GM12878 (cell line): Measurements from ENCODE around the gene NSUN2. TPM values are rescaled to one million over a fixed set of nuclear protein-coding genes. Genes with fewer than 3 reads are reported as not detected.

Experiments used
- ATAC-seq: fragments of 200-7000 bp; cut with Tn5 transposase; 3 replicates; pipeline ENCODE4 v1.9.1; 2020; ENCODE audit warnings: mild to moderate bottlenecking, moderate library complexity
- BruUV-seq: library from RNA; stranded (reverse); fragments of 400-500 nt; replicated peaks from 2 replicates; lab custom pipeline; 2021; lab: Mats Ljungman, UMichigan
- CTCF ChIA-PET: fragments of 300-600 bp; sonication (Branson Sonifier 250); formaldehyde crosslinking; extraction: SDS; loops from one replicate; lab custom pipeline; 2021; ENCODE audit warnings: inconsistent platforms; lab: Yijun Ruan, JAX
- POLR2A ChIA-PET: fragments of 350-600 bp; formaldehyde crosslinking; extraction: SDS; loops from one replicate; lab custom pipeline; 2021; ENCODE audit warnings: inconsistent platforms; lab: Charles Lee
- RAD21 ChIA-PET: fragments of 300-600 bp; sonication (Branson Sonifier 250); formaldehyde crosslinking; loops from one replicate; lab custom pipeline; 2023; ENCODE audit warnings: antibody characterized with exemption; ENCODE audit not compliant: unreplicated experiment; lab: Charles Lee
- SMC1A ChIA-PET: fragments of 300-600 bp; sonication (Branson Sonifier 250); formaldehyde crosslinking; loops from one replicate; lab custom pipeline; 2023; ENCODE audit not compliant: unreplicated experiment, uncharacterized antibody; lab: Charles Lee
- DNase-seq: peaks from one replicate; pipeline ENCODE4 v3.0.0-alpha.2; 2011; ENCODE audit warnings: low read depth, low spot score
- FAIRE-seq: peaks from 3 replicates; lab custom pipeline; 2011; peaks lifted over from hg19 to GRCh38; lab: Jason Lieb, UNC
- H2AFZ ChIP-seq: 2 replicates; pipeline ENCODE4 v1.6.0; 2011; ENCODE audit warnings: low read depth, low read length, control low read depth; ENCODE audit not compliant: control insufficient read depth
- H3K27ac ChIP-seq: 2 replicates; pipeline ENCODE4 v1.5.1; 2011; ENCODE audit warnings: control low read depth; ENCODE audit not compliant: control insufficient read depth, insufficient read depth
- H3K27me3 ChIP-seq, 2 experiments: replicated peaks in 1 of 2; 2 replicates each; pipeline versions ENCODE4 v1.6.0 to v1.6.1; 2011; ENCODE audit warnings: low read length in 1 of 2; ENCODE audit not compliant: control insufficient read depth in 2 of 2, insufficient read depth in 2 of 2
- H3K36me3 ChIP-seq, 2 experiments: 2 replicates each; pipeline ENCODE4 v1.5.1; 2011; ENCODE audit warnings: low read length in 1 of 2; ENCODE audit not compliant: control insufficient read depth in 2 of 2, insufficient read depth in 2 of 2
- H3K4me1 ChIP-seq: 2 replicates; pipeline ENCODE4 v1.6.1; 2011; ENCODE audit warnings: mild to moderate bottlenecking, low read length, moderate library complexity, mixed read lengths; ENCODE audit not compliant: control insufficient read depth, insufficient read depth
- H3K4me2 ChIP-seq: 2 replicates; pipeline ENCODE4 v1.6.0; 2011; ENCODE audit warnings: control low read depth; ENCODE audit not compliant: control insufficient read depth, insufficient read depth
- H3K4me3 ChIP-seq: fragments of 200-600 bp; sonication (generic); 2 replicates; pipeline ENCODE4 v1.5.1; 2016
- H3K79me2 ChIP-seq: 2 replicates; pipeline ENCODE4 v1.6.0; 2011; ENCODE audit warnings: low read length; ENCODE audit not compliant: control insufficient read depth, insufficient read depth
- H3K9ac ChIP-seq: 2 replicates; pipeline ENCODE4 v1.8.0; 2011; ENCODE audit warnings: low read length, control low read depth, mixed read lengths; ENCODE audit not compliant: control insufficient read depth, insufficient read depth
- H3K9me3 ChIP-seq: replicated peaks from 3 replicates; pipeline ENCODE4 v1.5.1; 2011; ENCODE audit warnings: mild to moderate bottlenecking, low read length; ENCODE audit not compliant: control insufficient read depth, insufficient read depth
- H4K20me1 ChIP-seq: 2 replicates; pipeline ENCODE4 v1.6.0; 2011; ENCODE audit not compliant: control insufficient read depth, insufficient read depth
- ATF7 ChIP-seq: fragments of 450-650 bp; IDR thresholded peaks from 2 replicates; pipeline ENCODE4 v1.6.1; 2016; ENCODE audit warnings: low read depth, mild to moderate bottlenecking
- BHLHE40 ChIP-seq, 2 experiments: fragments of 450-650 bp in 1 of 2; IDR thresholded peaks; 2 replicates each; pipeline ENCODE4 v1.6.1; 2011 to 2017; ENCODE audit warnings: low read depth in 2 of 2, borderline replicate concordance in 1 of 2, improper control_type of control experiment in 1 of 2, low read length in 1 of 2, mild to moderate bottlenecking in 1 of 2
- CHD1 ChIP-seq: IDR thresholded peaks from 2 replicates; pipeline ENCODE4 v1.6.1; 2012; ENCODE audit warnings: low read depth, low read length, improper control_type of control experiment
- CHD4 ChIP-seq: fragments of 200-600 bp; sonication (generic); IDR thresholded peaks from 2 replicates; pipeline ENCODE4 v1.6.1; 2016; ENCODE audit warnings: mild to moderate bottlenecking
- E4F1 ChIP-seq: fragments of 450-650 bp; IDR thresholded peaks from 2 replicates; pipeline ENCODE4 v1.6.1; 2018; ENCODE audit warnings: borderline replicate concordance, mild to moderate bottlenecking; ENCODE audit not compliant: partially characterized antibody
- EZH2 ChIP-seq: IDR thresholded peaks from 2 replicates; pipeline ENCODE4 v1.6.1; 2012; ENCODE audit warnings: low read depth, mild to moderate bottlenecking, control low read depth, inconsistent platforms, low read length, borderline replicate concordance; ENCODE audit not compliant: control insufficient read depth
- KDM1A ChIP-seq: fragments of 200-600 bp; sonication (generic); IDR thresholded peaks from 2 replicates; pipeline ENCODE4 v1.6.1; 2016; ENCODE audit warnings: borderline replicate concordance
- SMAD1 ChIP-seq: fragments of 450-650 bp; IDR thresholded peaks from 2 replicates; pipeline ENCODE4 v1.6.1; 2018; ENCODE audit warnings: mild to moderate bottlenecking, low read depth; ENCODE audit not compliant: partially characterized antibody
- SMAD5 ChIP-seq: IDR thresholded peaks from 2 replicates; pipeline ENCODE4 v1.6.1; 2016; ENCODE audit warnings: antibody characterized with exemption, low read depth
- TCF3 ChIP-seq: IDR thresholded peaks from 2 replicates; pipeline ENCODE4 v1.6.1; 2012; ENCODE audit warnings: low read depth, mild to moderate bottlenecking, low read length, borderline replicate concordance; ENCODE audit not compliant: insufficient read depth
- WGBS: methylation state at CpG from one replicate; pipeline ENCODE4 v1.1.6; 2016; ENCODE audit warnings: low lambda C conversion rate; ENCODE audit not compliant: insufficient replicate concordance, insufficient coverage; ENCODE audit errors: missing lambda C conversion rate; 5-methylcytosine and 5-hydroxymethylcytosine counted together
- in situ Hi-C: fragments of 300-500 bp; cut with MboI; formaldehyde crosslinking; loops from 9 replicates; pipeline ENCODE4 v1.14.3; 2018; ENCODE audit warnings: mixed read lengths
- intact Hi-C: fragments of 100-400 bp; cut with micrococcal nuclease; formaldehyde crosslinking; loops from one replicate; pipeline ENCODE4 v1.14.2; 2022; ENCODE audit not compliant: unreplicated experiment
- polyA plus RNA-seq, 11 experiments: library from polyadenylated mRNA; depleted of rRNA in 4 of 11; unstranded in 6 of 11; stranded (reverse) in 5 of 11; fragments of >200 nt; fragmentation: Nextera tagmentation in 4 of 11; fragmentation: Illumina TruSeq in 1 of 11; extraction: Ambion mirVana in 4 of 11; extraction: Trizol in 1 of 11; gene quantifications; 1 replicate in 1 of 11; 2 replicates in 10 of 11; pipeline versions ENCODE4 v1.2.1 to v1.2.3, GENCODE V29; 2011 to 2016; ENCODE audit warnings: inconsistent platforms in 2 of 11, missing spikeins in 2 of 11, low read depth in 1 of 11
- total RNA-seq, 4 experiments: library from RNA; depleted of rRNA in 3 of 4; stranded (reverse); fragments of >200 nt in 3 of 4; fragmentation: Illumina TruSeq in 1 of 4; extraction: Trizol in 1 of 4; gene quantifications; 2 replicates each; pipeline versions ENCODE4 v1.2.1 to v1.2.3, GENCODE V29; 2013 to 2021
- TF ChIP-seq, protein P1 (sequence below): fragments of 450-650 bp; IDR thresholded peaks from 2 replicates; pipeline ENCODE4 v1.6.1; 2016; ENCODE audit warnings: mild to moderate bottlenecking, moderate library complexity, borderline replicate concordance

Gene NSUN2
- total and polyA plus RNA-seq, 10 of the 15 experiments (the other 5 are each of a cell fraction or from before 2014, with no cell fraction given): 8.0 to 112 (median 91.1) TPM

DNA sequence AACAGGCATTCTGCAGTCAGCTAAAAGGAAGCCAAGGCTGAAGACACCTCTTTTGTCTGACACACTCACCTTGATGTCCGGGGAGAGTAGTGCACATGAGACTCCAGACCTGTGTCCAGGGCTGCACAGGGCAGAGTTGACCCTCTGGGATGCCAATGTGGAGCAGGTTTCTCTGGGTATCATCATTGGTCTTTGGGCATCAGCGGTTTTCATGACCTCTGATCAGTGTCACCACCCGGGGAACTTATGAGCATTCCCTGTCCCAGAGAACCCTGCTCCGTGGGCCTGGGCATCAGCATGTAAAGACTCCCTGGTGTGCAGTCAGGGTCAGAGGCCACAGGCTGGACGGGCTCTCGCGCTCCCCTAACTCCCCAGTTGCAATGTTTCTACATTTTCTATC, 80.2 kb downstream of the NSUN2 start:
- no TSS peak for BruUV-seq
- DNase-seq: no peak
- Histone ChIP-seq H4K20me1 (no peaks in the 10 kb centered on the region), H3K9ac (no peak overlapping the region), H3K36me3 (no peaks in the 10 kb centered on the region), H3K27me3 (peaks cover 0 to 2% of the 10 kb centered on the region in 2 experiments; a peak in 2 of 4 replicates), H3K79me2 (no peaks in the 10 kb centered on the region), H3K4me2 (no peak overlapping the region), H3K4me3 (no peak overlapping the region), H3K4me1 (no peaks in the 10 kb centered on the region), H3K9me3 (peaks cover 1% of the 10 kb centered on the region; the same call in 1 of the 3 replicates), H3K27ac (no peak overlapping the region), H2AFZ (no peak overlapping the region)
- SMC1A ChIA-PET: no interaction called here
- intact Hi-C loops (no loop called here), in situ Hi-C loops (no loop called here)
- RAD21 ChIA-PET: no interaction called here
- 23% methylated on average over 7 of the region's 7 CpGs for WGBS
- CTCF ChIA-PET: no interaction called here
- POLR2A ChIA-PET: no interaction called here
- no peak for TF ChIP-seq EZH2
- no peak for TF ChIP-seq E4F1
- TF ChIP-seq, protein P1, sequence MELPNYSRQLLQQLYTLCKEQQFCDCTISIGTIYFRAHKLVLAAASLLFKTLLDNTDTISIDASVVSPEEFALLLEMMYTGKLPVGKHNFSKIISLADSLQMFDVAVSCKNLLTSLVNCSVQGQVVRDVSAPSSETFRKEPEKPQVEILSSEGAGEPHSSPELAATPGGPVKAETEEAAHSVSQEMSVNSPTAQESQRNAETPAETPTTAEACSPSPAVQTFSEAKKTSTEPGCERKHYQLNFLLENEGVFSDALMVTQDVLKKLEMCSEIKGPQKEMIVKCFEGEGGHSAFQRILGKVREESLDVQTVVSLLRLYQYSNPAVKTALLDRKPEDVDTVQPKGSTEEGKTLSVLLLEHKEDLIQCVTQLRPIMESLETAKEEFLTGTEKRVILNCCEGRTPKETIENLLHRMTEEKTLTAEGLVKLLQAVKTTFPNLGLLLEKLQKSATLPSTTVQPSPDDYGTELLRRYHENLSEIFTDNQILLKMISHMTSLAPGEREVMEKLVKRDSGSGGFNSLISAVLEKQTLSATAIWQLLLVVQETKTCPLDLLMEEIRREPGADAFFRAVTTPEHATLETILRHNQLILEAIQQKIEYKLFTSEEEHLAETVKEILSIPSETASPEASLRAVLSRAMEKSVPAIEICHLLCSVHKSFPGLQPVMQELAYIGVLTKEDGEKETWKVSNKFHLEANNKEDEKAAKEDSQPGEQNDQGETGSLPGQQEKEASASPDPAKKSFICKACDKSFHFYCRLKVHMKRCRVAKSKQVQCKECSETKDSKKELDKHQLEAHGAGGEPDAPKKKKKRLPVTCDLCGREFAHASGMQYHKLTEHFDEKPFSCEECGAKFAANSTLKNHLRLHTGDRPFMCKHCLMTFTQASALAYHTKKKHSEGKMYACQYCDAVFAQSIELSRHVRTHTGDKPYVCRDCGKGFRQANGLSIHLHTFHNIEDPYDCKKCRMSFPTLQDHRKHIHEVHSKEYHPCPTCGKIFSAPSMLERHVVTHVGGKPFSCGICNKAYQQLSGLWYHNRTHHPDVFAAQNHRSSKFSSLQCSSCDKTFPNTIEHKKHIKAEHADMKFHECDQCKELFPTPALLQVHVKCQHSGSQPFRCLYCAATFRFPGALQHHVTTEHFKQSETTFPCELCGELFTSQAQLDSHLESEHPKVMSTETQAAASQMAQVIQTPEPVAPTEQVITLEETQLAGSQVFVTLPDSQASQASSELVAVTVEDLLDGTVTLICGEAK: no peak
- TF ChIP-seq SMAD5: no peak
- no peak for TF ChIP-seq SMAD1
- no peak for TF ChIP-seq ATF7
- TF ChIP-seq KDM1A: no peak
- TF ChIP-seq CHD4: no peak
- no peak for TF ChIP-seq CHD1
- no peak for TF ChIP-seq TCF3
- no peak for TF ChIP-seq BHLHE40 (IDR thresholded peaks at IDR 0.05; ENCODE audit: borderline replicate concordance in 1 of 2, low read depth in 2 of 2, low read length in 1 of 2)
- no peak for ATAC-seq
- FAIRE-seq: no peak
